Activated B cell treated with CpG ODN at 0.5 μM for 24 hours (primary cell): ENCODE measurements around the gene STRAP. TPM values are rescaled to one million over a fixed set of nuclear protein-coding genes. Genes with fewer than 3 reads are reported as not detected.

ENCODE experiments used
- ATAC-seq: fragments of 200-7000 bp; cut with Tn5 transposase; one replicate; pipeline ENCODE4 v1.10.0; 2021; ENCODE audit warnings: low read depth, mild to moderate bottlenecking, moderate library complexity
- CTCF ChIA-PET: fragments of 350-600 bp; sonication (Branson Sonifier 250); formaldehyde crosslinking; loops from one replicate; lab custom pipeline; 2021; ENCODE audit warnings: antibody characterized with exemption; lab: Charles Lee
- POLR2A ChIA-PET: fragments of 350-600 bp; sonication (Branson Sonifier 250); formaldehyde crosslinking; loops from one replicate; lab custom pipeline; 2021; ENCODE audit warnings: antibody characterized with exemption; lab: Charles Lee
- DNase-seq: peaks from one replicate; pipeline ENCODE4 v3.0.0; 2022
- H3K27ac Mint-ChIP-seq: one replicate; pipeline ENCODE4 v1.8.0; 2020; ENCODE audit warnings: mixed read lengths
- H3K27me3 Mint-ChIP-seq: one replicate; pipeline ENCODE4 v1.8.0; 2021; ENCODE audit warnings: mixed read lengths
- H3K36me3 Mint-ChIP-seq: one replicate; pipeline ENCODE4 v1.8.0; 2021; ENCODE audit warnings: low read depth, mixed read lengths
- H3K4me1 Mint-ChIP-seq: one replicate; pipeline ENCODE4 v1.8.0; 2021; ENCODE audit warnings: mixed read lengths
- H3K4me3 Mint-ChIP-seq: one replicate; pipeline ENCODE4 v1.8.0; 2020; ENCODE audit warnings: mild to moderate bottlenecking, mixed read lengths
- H3K9me3 Mint-ChIP-seq: one replicate; pipeline ENCODE4 v1.8.0; 2020; ENCODE audit warnings: mixed read lengths
- CTCF ChIP-seq: fragments of 200-600 bp; IDR thresholded peaks from one replicate; pipeline ENCODE4 v1.8.0; 2022; ENCODE audit warnings: antibody characterized with exemption, mild to moderate bottlenecking
- intact Hi-C: fragments of 100-400 bp; cut with micrococcal nuclease; formaldehyde crosslinking; loops from one replicate; pipeline ENCODE4 v1.15.1; 2024
- total RNA-seq: library from RNA; stranded (reverse); gene quantifications from 2 replicates; pipeline ENCODE4 v1.2.3, GENCODE V29; 2022

STRAP gene
- total RNA-seq, 1 donor from 2014 or later: 82.3 TPM

GRCh38 chr12:15852383-15852782, 29.8 kb upstream of the STRAP start:
- POLR2A ChIA-PET: no interaction called here
- no peak overlapping the region for H3K4me3 Mint-ChIP-seq
- TF ChIP-seq CTCF: no peak
- no peaks in the 10 kb centered on the region for H3K27me3 Mint-ChIP-seq
- no peaks in the 10 kb centered on the region for H3K36me3 Mint-ChIP-seq
- no peaks in the 10 kb centered on the region for H3K4me1 Mint-ChIP-seq
- ATAC-seq: no peak
- H3K9me3 Mint-ChIP-seq: no peaks in the 10 kb centered on the region
- intact Hi-C loops: no loop called here
- DNase-seq: no peak
- CTCF ChIA-PET: no interaction called here
- no peak overlapping the region for H3K27ac Mint-ChIP-seq

- Mint-ChIP-seq H3K27me3 (no peaks in the 10 kb centered on the region), H3K9me3 (no peaks in the 10 kb centered on the region), H3K27ac (no peak overlapping the region), H3K4me1 (no peaks in the 10 kb centered on the region), H3K36me3 (no peaks in the 10 kb centered on the region), H3K4me3 (no peak overlapping the region)
- POLR2A ChIA-PET: no interaction called here
- ATAC-seq (no peak), DNase-seq (no peak)
- intact Hi-C loops: no loop called here
- CTCF ChIA-PET: interaction anchor here (0.7 kb wide), 1 partner anchor 577 kb away, joined by 3 read pairs; no protein-coding TSS in a partner anchor
- no peak for TF ChIP-seq CTCF
These were observed 28.3 kb upstream of the STRAP start for GRCh38 chr12:15853877-15854276.

- H3K27ac Mint-ChIP-seq: no peak overlapping the region
- TF ChIP-seq CTCF: no peak
- intact Hi-C loops: loop anchor here (5.0 kb wide), 1 partner anchor 1133 kb away; no protein-coding TSS in a partner anchor
- ATAC-seq (no peak), DNase-seq (no peak)
- H3K27me3 Mint-ChIP-seq: no peaks in the 10 kb centered on the region
- ChIA-PET POLR2A (no interaction called here), CTCF (interaction anchor here (0.8 to 5.1 kb wide), 9 partner anchors 9 to 328 kb away, joined by 3 to 46 read pairs (median 4); no protein-coding TSS in a partner anchor)
- no peaks in the 10 kb centered on the region for H3K4me1 Mint-ChIP-seq
- no peaks in the 10 kb centered on the region for H3K9me3 Mint-ChIP-seq
- H3K4me3 Mint-ChIP-seq: no peak overlapping the region
- no peaks in the 10 kb centered on the region for H3K36me3 Mint-ChIP-seq
These were observed 27.3 kb upstream of the STRAP start for GRCh38 chr12:15854916-15855315.

- ChIA-PET CTCF (interaction anchor here (0.8 to 5.1 kb wide), 10 partner anchors 10 to 579 kb away, joined by 3 to 46 read pairs (median 4); no protein-coding TSS in a partner anchor), POLR2A (no interaction called here)
- H3K27me3 Mint-ChIP-seq: no peaks in the 10 kb centered on the region
- H3K9me3 Mint-ChIP-seq: no peaks in the 10 kb centered on the region
- no peak overlapping the region for H3K27ac Mint-ChIP-seq
- H3K4me1 Mint-ChIP-seq: no peaks in the 10 kb centered on the region
- no peak overlapping the region for H3K4me3 Mint-ChIP-seq
- TF ChIP-seq CTCF: no peak
- DNase-seq (no peak), ATAC-seq (no peak)
- intact Hi-C loops: loop anchor here (1.0 to 5.0 kb wide), 8 partner anchors 25 to 1133 kb away; no protein-coding TSS in a partner anchor
- no peaks in the 10 kb centered on the region for H3K36me3 Mint-ChIP-seq
These were observed 26.5 kb upstream of the STRAP start for GRCh38 chr12:15855646-15856045.

GRCh38 chr12:15856097-15856982, 25.8 kb upstream of the STRAP start:
- ATAC-seq (peak; percentile 45), DNase-seq (no peak)
- ChIA-PET CTCF (interaction anchor here (0.6 to 5.1 kb wide), 18 partner anchors 10 to 1203 kb away, joined by 3 to 46 read pairs (median 4); partner anchors contain the start of gene DERA), POLR2A (interaction anchor here (0.7 kb wide), 1 partner anchor 42 kb away, joined by 7 read pairs; no protein-coding TSS in a partner anchor)
- Mint-ChIP-seq H3K36me3 (no peaks in the 10 kb centered on the region), H3K27me3 (no peaks in the 10 kb centered on the region), H3K9me3 (no peaks in the 10 kb centered on the region), H3K4me1 (no peaks in the 10 kb centered on the region), H3K4me3 (no peak overlapping the region), H3K27ac (no peak overlapping the region)
- peak; percentile 95 for TF ChIP-seq CTCF
- intact Hi-C loops: loop anchor here (1.0 to 5.0 kb wide), 8 partner anchors 24 to 1134 kb away; no protein-coding TSS in a partner anchor
